Ureter (tissue), 1 donor: ENCODE data around the gene TAAR8. TPM values are rescaled to one million over a fixed set of nuclear protein-coding genes. Genes with fewer than 3 reads are reported as not detected.
"Not testable (repeated sequence)": the region's sequence is repeated elsewhere in the genome, so short reads cannot be mapped to it uniquely, and the experiment has no call there.

Experiments used
- DNase-seq: peaks from one replicate; pipeline ENCODE4 v3.0.0-alpha.2; 2020; ENCODE audit warnings: low spot score
- total RNA-seq: library from RNA; stranded (reverse); gene quantifications from one replicate; pipeline ENCODE4 v1.2.4, GENCODE V29; 2023
- donor health status: DM: yes; HTN: yes; CAD: no.

Gene TAAR8, protein sequence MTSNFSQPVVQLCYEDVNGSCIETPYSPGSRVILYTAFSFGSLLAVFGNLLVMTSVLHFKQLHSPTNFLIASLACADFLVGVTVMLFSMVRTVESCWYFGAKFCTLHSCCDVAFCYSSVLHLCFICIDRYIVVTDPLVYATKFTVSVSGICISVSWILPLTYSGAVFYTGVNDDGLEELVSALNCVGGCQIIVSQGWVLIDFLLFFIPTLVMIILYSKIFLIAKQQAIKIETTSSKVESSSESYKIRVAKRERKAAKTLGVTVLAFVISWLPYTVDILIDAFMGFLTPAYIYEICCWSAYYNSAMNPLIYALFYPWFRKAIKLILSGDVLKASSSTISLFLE
- not detected for total RNA-seq

DNA sequence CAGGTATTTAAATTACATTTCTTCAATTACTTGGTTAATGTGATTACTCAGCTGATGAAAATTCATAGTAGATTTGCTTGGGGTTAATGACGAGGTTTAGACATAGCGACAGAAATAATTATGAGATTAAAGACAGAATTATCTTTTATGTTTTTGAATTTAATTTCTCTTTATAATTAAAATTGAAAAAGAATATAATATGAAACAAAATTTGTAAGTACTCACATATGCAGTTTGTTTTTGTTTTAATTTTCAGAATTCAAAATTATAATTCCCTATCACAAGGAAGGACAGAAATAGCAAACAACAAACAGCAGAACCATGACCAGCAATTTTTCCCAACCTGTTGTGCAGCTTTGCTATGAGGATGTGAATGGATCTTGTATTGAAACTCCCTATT, at the start of gene TAAR8:
Gene TAAR8, plus strand, starts transcription at position 301 of the 400 bp plus-strand sequence. Its CDS starts 21 bp downstream, at position 322.
- DNase-seq, result no peak

DNA sequence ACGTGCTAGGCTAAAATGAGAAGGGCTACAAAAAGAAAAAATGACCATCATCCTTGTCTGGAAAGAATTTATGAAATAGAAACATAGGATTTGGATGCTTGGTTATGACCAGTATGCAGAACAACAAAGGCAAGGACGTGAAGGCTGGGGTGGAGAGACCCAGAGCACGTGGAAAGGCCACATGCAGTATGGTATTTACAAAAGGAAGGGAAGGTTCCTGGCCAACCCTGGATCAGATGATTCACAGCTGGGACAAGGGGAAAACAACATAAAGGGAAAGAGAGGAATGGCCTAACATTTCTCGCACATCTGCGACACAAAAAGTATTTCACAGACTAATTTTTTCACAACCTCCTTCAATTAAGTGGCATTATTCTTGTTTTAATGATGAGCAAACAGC, 47.7 kb upstream of the TAAR8 start:
- DNase-seq, result no peak

DNA sequence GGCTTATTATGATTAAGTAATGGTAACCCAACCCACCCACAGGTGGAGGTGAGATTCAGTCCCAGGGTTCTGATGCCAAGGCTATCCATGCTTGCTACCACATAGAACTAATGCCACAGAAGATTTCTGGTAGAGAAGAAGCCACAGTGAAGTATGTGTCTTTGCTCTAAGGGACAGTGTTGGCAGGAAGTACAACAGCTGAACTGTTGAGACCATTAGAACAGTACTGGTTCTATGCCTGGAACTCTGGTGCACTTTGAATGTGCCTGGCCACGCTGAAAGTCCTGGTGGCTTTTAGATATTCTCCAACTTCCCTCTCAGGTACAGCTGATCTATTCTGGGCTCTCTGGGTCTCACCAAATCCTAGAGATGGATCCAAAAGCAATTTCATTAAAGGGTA, 47.3 kb upstream of the TAAR8 start:
- no peak for DNase-seq

DNA sequence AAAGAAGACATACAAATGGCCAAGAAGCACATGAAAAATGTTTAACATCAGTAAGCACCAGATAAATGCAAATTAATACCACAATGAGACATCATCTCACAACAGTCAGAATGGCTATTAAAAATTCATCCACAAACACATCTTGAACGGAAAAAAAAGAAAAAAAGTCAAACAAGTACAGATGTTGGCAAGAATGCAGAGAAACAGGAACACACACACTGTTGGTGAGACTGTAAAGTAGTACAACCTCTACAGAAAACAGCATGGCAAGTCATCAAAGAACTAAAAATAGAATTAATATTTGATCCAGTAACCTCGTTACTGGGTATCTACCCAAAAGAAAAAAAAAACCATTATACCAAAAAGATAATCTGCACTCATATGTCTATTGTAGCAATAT, 46.0 kb upstream of the TAAR8 start:
- DNase-seq, result no peak

DNA sequence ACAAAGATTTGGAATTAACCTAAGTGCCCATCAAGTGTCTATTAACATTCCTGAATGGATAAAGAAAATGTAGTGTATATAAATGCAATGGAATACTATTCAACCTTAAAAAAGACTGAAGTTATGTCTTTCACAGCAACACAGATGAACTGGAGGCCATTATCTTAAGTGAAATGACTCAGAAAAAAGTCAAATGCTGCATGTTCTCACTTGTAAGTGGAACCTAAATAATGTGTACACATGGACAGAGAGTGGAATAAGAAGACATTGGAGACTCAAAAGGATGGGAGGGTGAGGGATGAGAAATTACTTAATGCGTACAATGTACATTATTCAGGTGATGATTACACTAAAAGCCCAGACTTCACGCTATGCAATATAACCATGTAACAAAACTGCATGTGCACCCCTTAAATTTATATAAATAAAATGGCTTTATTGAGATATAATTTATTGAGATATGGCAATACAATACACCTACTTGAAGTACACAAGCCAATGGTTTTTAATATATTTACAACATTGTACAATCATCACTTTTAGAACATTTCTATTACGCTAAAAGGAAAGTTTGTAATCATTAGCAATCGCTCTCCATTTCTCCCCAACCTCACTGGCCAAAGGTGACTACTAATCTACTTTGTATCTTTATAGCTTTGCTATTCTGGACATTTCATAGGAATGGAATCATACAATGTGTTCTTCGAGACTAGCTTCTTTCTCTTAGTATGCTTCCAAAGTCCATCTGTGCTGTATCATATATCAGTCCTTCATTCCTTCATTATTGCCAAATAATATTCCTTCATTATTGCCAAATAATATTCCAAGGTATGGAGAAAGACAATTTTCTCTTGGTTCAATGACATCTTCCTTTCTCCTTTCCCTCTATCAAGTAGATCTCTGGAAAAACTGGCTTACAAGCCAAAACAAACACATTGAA, 45.3 kb upstream of the TAAR8 start:
- DNase-seq, result no peak

DNA sequence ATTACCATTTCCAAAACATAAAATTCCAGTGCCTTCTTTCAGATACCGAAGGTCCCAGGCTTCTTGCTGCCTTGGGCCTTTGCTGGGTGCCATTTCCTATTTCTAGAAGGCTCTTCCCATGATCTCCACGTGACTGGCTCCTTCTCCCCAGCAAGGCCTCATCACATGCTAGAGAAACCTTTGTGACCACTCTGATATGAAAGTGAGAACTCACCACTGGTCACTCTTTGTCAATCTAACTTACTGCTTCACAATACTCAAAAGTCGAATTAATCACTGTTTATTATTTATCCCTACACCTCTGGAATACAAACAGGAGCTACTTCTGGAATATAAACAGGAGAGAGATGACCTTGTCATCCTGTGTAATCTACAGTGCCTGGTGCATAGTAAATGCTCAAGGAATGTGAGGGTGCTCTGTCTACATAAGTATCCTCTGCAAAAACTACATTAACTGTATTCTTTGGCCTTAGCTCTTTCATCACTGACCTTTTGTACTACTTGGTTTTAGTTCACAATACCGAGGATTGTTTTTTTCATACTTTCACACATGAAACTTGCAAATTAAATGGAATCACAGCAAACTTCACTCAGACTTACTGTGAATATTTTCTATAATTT, 41.2 kb upstream of the TAAR8 start:
- DNase-seq, result no peak

DNA sequence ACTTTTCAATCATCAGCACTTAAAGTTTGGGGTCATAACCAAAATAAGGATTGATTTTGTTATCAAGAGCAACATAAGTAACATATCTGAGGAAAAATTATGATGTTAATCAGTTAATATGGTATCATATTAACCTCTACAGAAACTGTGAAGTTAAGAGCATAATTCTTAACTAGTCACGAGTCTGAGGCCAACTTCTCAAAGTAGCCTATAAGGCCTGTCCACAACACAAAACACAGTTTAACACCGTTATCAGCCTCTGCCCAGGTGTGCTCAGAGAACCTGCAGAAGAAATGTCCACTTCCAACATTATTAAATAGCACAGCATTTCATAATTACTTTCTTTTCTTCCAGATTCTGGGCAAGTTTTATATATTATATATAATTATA, 40.6 kb upstream of the TAAR8 start:
- no peak for DNase-seq

DNA sequence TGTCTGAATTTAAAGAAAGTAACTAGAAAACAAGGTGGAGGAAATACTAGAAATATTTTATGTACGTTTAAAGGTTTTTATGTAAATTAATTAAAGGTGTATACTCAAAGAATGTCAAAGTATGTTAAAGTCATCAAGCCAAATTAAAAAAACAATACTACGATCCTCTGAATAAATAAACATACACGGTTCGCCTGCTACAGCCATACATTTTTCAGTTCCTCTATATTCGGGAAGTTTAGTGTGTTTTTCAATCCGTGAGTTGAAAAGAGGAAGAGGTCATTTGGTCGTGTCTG, 40.2 kb upstream of the TAAR8 start:
- no peak for DNase-seq

DNA sequence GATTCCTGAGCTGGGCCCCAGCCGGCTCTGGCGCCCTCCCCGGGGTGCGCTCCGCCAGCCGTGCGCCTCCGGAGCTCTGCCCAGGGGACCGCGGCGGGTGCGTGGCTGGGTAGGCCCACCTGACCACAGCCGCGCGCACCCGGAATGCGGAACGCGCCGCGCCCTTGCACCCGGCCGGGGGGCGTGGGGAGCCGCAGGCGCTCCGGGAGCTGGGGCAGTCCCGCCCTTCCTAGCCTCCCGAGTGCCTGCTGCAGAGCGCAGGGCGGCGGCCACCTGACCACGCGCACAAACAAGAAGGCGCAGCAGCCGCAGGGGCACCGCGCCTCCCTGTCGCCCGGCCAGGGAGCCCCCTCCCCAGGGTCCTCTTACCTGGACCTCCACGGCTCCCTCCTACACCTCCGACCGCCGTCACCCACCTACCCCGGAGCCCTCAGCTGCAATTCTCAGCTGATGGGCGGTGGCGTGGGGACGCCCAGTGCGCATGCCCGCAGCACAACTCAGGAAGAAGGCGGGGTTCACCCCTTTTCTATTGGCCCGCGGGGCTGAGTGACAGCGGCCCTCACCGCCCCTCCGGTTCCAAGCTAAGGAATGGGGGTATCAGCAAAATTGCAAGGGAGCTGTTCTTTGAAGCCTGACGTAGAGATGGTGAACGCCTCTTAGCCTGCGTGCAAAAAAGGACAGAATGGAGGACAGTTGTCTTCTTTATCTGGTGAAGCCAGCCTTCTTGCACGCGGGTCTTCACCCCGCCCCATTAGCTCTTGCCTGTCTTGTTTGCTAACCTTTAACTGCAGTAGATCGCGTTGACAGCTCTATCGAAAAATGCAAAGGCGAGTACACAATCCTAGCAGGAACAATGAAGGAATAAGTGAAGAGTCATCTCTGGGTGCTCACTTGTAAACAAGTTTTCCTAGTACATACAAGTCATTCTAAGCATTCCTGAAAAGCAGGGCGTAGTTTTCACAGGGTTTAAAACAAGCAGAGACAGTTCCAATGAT, 39.5 kb upstream of the TAAR8 start, which contains the start of gene STX7:
Gene STX7, minus strand, starts transcription at position 479 of the 995 bp plus-strand sequence. CDS start 9,586 bp downstream, outside the sequence.
- DNase-seq, result peak; percentile 91

DNA sequence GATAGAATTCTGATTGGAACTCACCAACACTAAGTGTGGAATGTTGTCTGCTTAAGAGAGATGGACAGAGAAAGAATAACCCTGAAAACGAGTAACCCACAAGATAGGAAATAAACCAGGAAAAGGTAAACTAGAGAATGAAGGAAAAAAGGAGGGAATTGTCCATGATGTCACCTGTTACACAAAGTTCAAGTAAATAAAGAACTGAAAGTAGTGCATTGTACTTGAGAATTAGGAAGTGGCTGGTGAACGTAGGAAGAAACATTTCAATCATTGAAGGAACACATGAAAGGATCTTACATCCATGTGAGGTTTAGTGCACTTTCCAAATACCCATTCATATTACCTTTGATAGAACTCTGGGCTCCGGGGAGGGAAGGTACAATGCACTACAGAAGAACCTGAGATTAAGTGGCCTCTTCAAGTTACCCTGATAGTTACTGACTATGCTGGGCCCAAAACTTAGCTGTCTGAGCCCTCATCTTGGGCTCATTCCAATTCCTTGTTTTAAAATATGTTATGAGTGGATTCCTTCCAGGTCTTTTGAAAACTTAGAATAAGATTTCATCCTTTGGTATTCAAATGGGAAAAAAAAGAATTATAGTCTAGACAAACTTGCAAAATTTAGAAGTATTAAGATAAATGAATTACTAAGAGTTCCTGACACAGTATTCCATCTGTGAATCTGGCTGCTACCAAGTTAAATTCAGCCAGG, 38.5 kb upstream of the TAAR8 start:
- DNase-seq, result no peak

DNA sequence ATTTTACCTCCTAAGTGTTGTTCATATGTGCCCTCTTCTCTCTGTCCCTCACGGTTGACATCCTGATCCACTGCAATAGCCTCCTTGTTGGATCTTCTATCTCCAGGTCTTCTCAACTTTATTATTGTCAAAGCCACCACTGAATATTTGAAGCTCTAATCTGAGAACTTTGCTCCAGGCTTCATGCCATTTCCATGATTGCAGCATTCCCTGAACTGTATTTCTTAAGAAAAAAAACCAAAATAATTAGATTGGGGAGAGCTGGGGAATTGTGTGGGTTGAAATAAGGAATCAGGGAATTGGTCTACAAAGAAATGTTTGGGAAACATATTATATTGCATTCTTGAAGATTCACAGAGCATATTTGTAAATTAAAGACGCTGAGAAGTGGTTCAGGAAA, 37.1 kb upstream of the TAAR8 start:
- no peak for DNase-seq

DNA sequence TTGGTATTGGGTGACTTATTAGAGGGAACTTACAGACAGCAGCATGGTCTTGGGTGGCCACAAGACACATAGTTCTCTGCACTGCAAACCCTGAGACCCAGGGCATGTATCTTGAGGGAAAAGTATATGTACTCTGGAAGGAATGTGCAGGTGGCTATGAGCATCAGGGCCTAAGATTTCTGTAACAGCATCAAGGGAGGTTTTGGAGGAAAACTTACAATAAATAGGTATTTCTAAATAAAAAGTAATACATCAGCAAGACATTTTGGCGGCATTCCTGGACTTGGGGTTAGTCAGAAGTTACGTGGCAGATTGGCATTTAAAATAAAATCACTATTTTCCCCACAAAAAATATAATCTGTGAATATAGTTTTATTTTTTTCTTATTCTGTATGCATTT, 31.5 kb upstream of the TAAR8 start:
- no peak for DNase-seq

DNA sequence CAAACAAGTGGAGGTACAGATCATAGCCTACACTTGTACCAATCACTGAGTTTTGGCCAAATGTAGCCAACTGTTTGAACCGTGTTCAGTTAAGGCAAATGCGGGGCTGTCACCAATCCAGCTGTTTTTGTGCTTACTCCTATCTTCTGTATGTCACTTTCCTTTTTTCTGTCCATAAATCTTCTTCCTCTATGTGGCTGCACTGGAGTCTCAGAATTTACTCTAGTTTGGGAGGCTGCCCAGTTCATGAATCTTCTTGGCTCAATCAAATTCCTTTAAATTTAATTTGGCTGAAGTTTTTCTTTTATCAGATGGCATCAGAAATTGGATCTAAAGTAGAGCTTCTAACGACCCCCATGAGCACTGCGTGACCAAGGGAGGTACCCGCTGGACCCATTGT, 27.8 kb upstream of the TAAR8 start:
- DNase-seq, result no peak

DNA sequence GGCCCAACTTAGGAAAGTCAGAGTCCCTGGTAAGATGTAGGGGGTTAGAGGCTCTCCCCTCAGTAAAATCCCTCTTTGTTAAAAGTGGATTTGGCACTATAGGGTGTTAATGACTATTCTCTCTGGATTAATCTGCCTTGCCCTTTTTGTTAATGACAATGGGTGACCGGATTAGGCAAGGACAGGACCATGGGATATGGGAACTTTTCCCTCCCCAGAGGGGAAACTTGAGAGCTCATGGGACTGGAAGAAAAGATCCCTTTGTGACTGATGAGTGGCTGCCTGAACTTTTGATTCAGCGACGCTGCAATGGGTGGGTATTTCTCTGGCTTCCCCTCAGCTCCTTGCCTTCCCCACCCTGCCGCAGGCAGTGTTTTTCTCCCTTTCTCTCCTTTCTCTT, 26.6 kb upstream of the TAAR8 start:
- no peak for DNase-seq

DNA sequence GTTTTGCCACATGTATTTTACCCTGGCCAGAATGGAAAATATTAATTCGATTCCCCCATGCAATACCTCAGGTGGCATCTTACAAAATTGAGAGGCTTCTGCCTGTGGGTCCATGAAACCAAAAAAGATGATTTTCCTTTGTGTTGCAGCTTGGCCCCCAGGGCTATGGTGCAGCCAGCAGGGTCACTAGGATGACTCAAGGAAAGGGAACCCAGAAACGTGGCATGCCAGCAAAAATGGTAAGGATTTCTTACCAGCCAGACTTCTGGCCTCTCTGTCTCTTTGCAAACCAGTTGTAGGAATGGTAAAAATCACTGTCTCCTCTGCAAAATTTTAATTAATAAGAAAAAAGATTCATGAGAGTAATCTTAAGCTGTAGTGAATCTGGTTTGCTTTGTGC, 26.0 kb upstream of the TAAR8 start:
- no peak for DNase-seq

DNA sequence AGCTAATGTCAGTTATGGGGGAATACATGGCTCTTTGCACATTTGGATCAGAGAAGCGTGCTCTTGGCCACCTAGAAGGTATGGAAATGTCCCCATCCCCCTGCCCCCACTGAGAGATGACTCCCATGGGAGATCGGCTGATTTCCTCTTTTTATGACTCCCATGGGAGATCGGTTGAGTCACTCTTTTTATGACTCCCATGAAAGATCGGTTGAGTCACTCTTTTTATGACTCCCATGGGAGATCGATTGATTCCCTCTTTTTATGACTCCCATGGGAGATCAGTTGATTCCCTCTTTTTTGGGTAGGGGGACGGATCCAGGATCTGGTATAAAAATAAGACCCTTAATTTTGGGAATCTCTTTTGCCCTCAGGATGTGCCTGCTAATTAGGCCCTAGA, 24.7 kb upstream of the TAAR8 start:
- no peak for DNase-seq

DNA sequence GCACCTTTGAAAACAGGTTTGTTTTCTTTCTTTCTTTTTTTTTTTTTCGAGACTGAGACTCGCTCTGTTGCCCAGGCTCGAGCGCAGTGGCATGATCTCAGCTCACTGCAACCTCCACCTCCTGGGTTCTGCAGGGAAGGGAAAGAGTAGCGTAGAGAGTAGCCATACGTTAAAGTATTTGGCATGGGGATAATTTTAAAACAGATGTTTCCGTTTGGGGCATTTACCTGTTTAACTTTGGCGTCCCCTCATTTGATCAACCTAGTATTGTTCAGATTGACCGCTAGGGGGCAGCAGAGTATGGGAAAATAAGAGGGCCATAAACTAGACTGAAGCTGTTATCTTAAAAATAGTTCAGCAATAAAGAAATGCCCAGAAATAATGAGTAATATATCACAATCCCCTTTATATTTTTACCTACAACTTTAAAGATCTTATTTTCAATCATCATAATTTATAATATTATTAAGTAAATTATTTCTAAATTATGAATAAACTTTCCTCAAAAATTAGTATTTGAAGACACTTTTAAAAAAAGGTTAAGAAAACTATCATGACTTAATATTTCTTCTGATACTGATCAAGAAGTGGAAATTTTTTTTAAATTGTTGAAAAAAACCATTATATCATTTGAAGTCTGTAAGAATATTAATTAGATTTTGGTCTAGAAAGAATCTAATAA, 22.0 kb upstream of the TAAR8 start:
- peak; percentile 67 for DNase-seq

DNA sequence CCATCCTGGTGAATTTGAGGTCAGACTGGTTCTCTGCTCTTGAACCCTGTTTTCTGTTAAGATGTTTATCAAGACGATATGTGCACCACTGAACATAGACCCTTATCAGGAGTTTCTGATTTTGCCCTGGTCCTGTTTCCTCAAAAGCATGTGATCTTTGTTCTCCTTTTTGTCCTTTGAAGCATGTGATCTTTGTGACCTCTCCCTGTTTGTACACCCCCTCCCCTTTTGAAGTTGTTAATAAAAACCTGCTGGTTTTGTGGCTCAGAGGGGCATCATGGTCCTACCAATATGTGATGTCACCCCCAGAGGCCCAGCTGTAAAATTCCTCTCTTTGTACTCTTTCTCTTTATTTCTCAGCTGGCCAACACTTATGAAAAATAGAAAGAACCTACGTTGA, 17.9 kb upstream of the TAAR8 start:
- DNase-seq, result not testable (repeated sequence)

DNA sequence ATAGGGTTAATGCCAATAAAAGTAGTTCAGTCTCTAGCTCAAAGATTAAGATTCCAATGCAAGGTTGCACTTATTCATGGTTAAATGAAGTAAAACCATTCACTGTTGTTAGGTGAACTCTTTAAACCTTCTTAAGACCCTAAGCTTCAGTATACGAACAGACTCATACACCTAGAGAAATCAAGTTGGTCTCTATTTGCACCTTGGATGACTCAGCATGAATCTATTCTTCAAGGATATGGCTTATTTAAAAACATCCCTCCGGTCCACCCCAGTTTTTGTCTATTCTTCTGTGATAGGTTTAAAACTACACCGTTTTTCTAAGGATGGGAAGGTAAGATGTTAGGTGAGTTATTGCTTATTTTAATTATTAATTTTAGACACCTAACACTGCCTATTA, 15.3 kb upstream of the TAAR8 start:
- no peak for DNase-seq

DNA sequence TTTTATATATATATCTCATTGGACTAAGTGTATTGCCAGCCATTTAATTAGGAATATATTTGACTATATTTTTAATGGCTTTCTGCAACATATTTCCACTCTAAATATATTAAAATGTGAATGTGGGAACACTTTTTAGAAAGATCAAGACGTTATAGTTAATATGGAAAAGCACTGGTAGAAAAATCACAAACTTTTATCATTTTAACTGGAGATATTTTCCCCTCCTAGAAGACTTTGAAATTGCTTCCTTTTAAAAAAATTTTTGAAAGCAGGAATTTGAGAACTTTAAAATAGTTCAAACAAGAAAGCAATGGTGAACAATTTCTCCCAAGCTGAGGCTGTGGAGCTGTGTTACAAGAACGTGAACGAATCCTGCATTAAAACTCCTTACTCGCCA, 14.5 kb upstream of the TAAR8 start, which contains the start of gene TAAR9:
Gene TAAR9, plus strand, starts transcription at position 301 of the 400 bp plus-strand sequence. Its CDS starts 13 bp downstream, at position 314.
- no peak for DNase-seq
